GM12891 (cell line): ENCODE measurements around the gene TNFRSF8.

Experiments used
- POLR2A ChIP-seq: IDR thresholded peaks from 2 replicates; pipeline ENCODE4 v1.6.1; 2011; ENCODE audit warnings: low read depth, low read length, control low read depth
- TAF1 ChIP-seq: IDR thresholded peaks from 2 replicates; pipeline ENCODE4 v1.6.1; 2011; ENCODE audit warnings: low read depth, low read length, control low read depth

DNA sequence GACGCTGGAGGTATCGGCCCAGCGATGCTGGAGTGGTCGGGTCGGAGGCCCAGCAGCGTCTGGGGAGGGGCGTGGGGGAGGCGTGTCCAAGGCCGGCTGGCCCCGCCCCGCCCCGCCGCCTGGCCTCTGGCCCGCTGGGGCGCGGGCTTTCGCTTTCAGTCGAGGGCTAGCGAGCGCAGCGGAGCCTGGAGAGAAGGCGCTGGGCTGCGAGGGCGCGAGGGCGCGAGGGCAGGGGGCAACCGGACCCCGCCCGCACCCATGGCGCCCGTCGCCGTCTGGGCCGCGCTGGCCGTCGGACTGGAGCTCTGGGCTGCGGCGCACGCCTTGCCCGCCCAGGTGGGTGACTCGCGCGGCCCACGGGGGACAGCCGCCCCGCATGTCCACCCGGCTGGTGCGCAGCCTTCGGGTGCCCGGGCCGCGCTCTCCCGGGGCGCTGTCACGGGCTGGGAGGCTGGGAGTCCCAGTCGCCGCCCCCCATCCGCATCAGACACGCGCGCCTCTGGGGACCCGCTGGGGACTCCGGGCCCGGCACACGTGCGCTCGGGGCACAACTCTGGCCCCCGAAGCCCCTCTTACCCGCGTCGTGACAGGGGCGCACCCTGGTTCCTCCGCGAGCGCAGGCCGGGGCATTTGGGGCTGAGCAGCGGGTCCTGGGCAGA lies 103.9 kb downstream of the TNFRSF8 start, which contains the start of gene TNFRSF1B:
- TF ChIP-seq TAF1 (peak; percentile 93), POLR2A (peak; percentile 74)
